GM19035 (cell line): ENCODE results near the gene SLC24A3.
"Not testable (repeated sequence)": the region's sequence is repeated elsewhere in the genome, so short reads cannot be mapped to it uniquely, and the experiment has no call there.

Experiments used
- ATAC-seq: cut with Tn5 transposase; IDR thresholded peaks from one replicate; pipeline ENCODE4 v1.9.1; 2021; ENCODE audit not compliant: unreplicated experiment

SLC24A3 gene

GRCh38 chr20:19616620-19617019 is 404.2 kb downstream of the SLC24A3 start:
- ATAC-seq: no peak

GRCh38 chr20:19617256-19617655 is 404.8 kb downstream of the SLC24A3 start:
- no peak for ATAC-seq

GRCh38 chr20:19618711-19619110 is 406.3 kb downstream of the SLC24A3 start:
- no peak for ATAC-seq

- ATAC-seq: no peak
Measured at GRCh38 chr20:19619904-19620430, 407.5 kb downstream of the SLC24A3 start.

GRCh38 chr20:19620446-19620845 is 408.0 kb downstream of the SLC24A3 start:
- ATAC-seq: no peak

GRCh38 chr20:19621072-19621471 is 408.6 kb downstream of the SLC24A3 start:
- no peak for ATAC-seq

- ATAC-seq: no peak
Measured at GRCh38 chr20:19624221-19624965, 412.0 kb downstream of the SLC24A3 start.

- no peak for ATAC-seq
Measured at GRCh38 chr20:19625426-19625825, 413.0 kb downstream of the SLC24A3 start.

GRCh38 chr20:19626896-19627295 is 414.5 kb downstream of the SLC24A3 start:
- ATAC-seq: no peak

GRCh38 chr20:19628570-19629134 is 416.2 kb downstream of the SLC24A3 start:
- ATAC-seq: no peak

- ATAC-seq: no peak
Measured at GRCh38 chr20:19631410-19631809, 419.0 kb downstream of the SLC24A3 start.

GRCh38 chr20:19633985-19634384 is 421.5 kb downstream of the SLC24A3 start:
- ATAC-seq: no peak

GRCh38 chr20:19639471-19640045 is 427.1 kb downstream of the SLC24A3 start:
- ATAC-seq: not testable (repeated sequence)

GRCh38 chr20:19642860-19643259 is 430.4 kb downstream of the SLC24A3 start:
- no peak for ATAC-seq

GRCh38 chr20:19644085-19644484 is 431.6 kb downstream of the SLC24A3 start:
- no peak for ATAC-seq

- ATAC-seq: no peak
Measured at GRCh38 chr20:19646963-19647362, 434.5 kb downstream of the SLC24A3 start.

GRCh38 chr20:19648024-19648423 is 435.6 kb downstream of the SLC24A3 start:
- no peak for ATAC-seq

- ATAC-seq: no peak
Measured at GRCh38 chr20:19649041-19649440, 436.6 kb downstream of the SLC24A3 start.

- ATAC-seq: no peak
Measured at GRCh38 chr20:19652591-19653026, 440.2 kb downstream of the SLC24A3 start.

- no peak for ATAC-seq
Measured at GRCh38 chr20:19653327-19653726, 440.9 kb downstream of the SLC24A3 start.

- ATAC-seq: no peak
Measured at GRCh38 chr20:19654921-19655320, 442.5 kb downstream of the SLC24A3 start.

- ATAC-seq: peak; percentile 85
Measured at GRCh38 chr20:19658137-19658536, 445.7 kb downstream of the SLC24A3 start.
